Aorta (tissue), 5 donors: ENCODE data around the gene GRHL1. TPM values are rescaled to one million over a fixed set of nuclear protein-coding genes. Genes with fewer than 3 reads are reported as not detected.

Experiments used
- ATAC-seq: fragments of 200-7000 bp; cut with Tn5 transposase; one replicate; pipeline ENCODE4 v1.9.1; 2022; ENCODE audit warnings: moderate library complexity; ENCODE audit not compliant: low FRiP score
- DNase-seq, 2 donors: peaks; one replicate each; pipeline ENCODE4 v3.0.0-alpha.2; 2020
- H3K27ac ChIP-seq, 2 donors: one replicate each; pipeline ENCODE4 v1.5.1; 2013; ENCODE audit warnings: low read length in 2 of 2, mild to moderate bottlenecking in 2 of 2, moderate library complexity in 2 of 2, control low read depth in 1 of 2, inconsistent platforms in 1 of 2, low read depth in 1 of 2
- H3K27me3 ChIP-seq, 2 donors: one replicate each; pipeline ENCODE4 v1.6.1; 2013; ENCODE audit warnings: control low read depth in 1 of 2, low read length in 1 of 2, mild to moderate bottlenecking in 1 of 2, moderate library complexity in 1 of 2; ENCODE audit not compliant: insufficient read depth in 2 of 2, control insufficient read depth in 1 of 2
- H3K36me3 ChIP-seq, 2 donors: one replicate each; pipeline ENCODE4 v1.6.1; 2013; ENCODE audit warnings: control low read depth in 1 of 2, low read length in 1 of 2, mild to moderate bottlenecking in 1 of 2; ENCODE audit not compliant: insufficient read depth in 2 of 2, control insufficient read depth in 1 of 2
- H3K4me1 ChIP-seq, 2 donors: one replicate each; pipeline ENCODE4 v1.6.1; 2013; ENCODE audit warnings: low read length in 2 of 2, control low read depth in 1 of 2, mild to moderate bottlenecking in 1 of 2, moderate library complexity in 1 of 2; ENCODE audit not compliant: insufficient read depth in 2 of 2, control insufficient read depth in 1 of 2
- H3K4me3 ChIP-seq, 2 donors: one replicate each; pipeline ENCODE4 v1.5.1; 2013; ENCODE audit warnings: low read length in 2 of 2, control low read depth in 1 of 2, mild to moderate bottlenecking in 1 of 2
- H3K9me3 ChIP-seq: one replicate; pipeline ENCODE4 v1.6.1; 2013; ENCODE audit warnings: mild to moderate bottlenecking, low read length; ENCODE audit not compliant: control insufficient read depth
- WGBS, 2 donors: extraction: QIAGEN DNeasy Blood & Tissue Kit; methylation state at CpG; one replicate each; pipeline ENCODE4 v1.1.7; 2013; 5-methylcytosine and 5-hydroxymethylcytosine counted together
- intact Hi-C, 2 donors: fragments of 100-400 bp; cut with DNase I; formaldehyde crosslinking; loops; one replicate each; pipeline versions ENCODE4 v1.14.2 to v1.15.0; 2022
- polyA plus RNA-seq, 2 donors: library from polyadenylated mRNA; stranded (reverse); fragments of 200-250 nt; gene quantifications; one replicate each; pipeline ENCODE4 v1.2.3, GENCODE V29; 2013
- total RNA-seq, 2 donors: library from RNA; stranded (reverse); fragmentation: NEBNext Ultra II Directional; extraction: Animal tissue kit (Norgen Biotek cat#: 25700); gene quantifications; one replicate each; pipeline ENCODE4 v1.2.1, GENCODE V29; 2021
- donor health status: healthy with polysubstance abuse.
- donor health status: Bipolar disorder and iron deficiency.
- donor health status: DM: no; HTN: no; CAD: no.
- donor health status: DM: no; HTN: no; CAD: no.
- donor health status: DM: yes; HTN: yes; CAD: no.

GRHL1 gene
- total and polyA plus RNA-seq, 4 donors: 0.15 to 2.5 (median 0.90) TPM

DNA sequence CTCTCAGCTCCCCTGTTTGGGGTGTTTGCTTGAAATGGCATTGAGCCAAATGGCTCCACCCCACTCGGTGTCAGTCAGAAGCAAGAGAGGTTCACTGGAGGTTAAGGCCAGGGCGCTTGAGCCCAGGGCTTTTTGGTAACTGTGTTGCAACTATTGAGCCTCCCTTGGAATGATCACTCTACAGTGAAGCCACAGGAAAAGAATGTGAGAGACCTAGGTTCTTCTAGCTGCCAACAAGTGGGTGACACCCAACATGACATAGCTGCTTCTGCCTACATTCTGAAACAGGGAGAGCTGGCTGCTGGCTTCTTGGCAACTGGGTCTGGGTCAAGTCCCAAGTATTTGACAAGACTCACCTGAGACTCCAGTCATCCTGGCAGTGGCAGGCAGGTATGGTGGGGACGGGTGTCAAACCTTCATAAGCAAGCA is 7.1 kb upstream of the GRHL1 start:
- WGBS, 2 donors: 61 to 76% methylated on average over 3 of the region's 3 CpGs
- Histone ChIP-seq H3K27ac (no peak overlapping the region), H3K4me3 (no peak overlapping the region), H3K36me3 (no peaks in the 10 kb centered on the region), H3K9me3 (no peaks in the 10 kb centered on the region), H3K27me3 (no peaks in the 10 kb centered on the region), H3K4me1 (no peaks in the 10 kb centered on the region)
- ATAC-seq (no peak), DNase-seq (no peak)
- intact Hi-C loops: no loop called here

DNA sequence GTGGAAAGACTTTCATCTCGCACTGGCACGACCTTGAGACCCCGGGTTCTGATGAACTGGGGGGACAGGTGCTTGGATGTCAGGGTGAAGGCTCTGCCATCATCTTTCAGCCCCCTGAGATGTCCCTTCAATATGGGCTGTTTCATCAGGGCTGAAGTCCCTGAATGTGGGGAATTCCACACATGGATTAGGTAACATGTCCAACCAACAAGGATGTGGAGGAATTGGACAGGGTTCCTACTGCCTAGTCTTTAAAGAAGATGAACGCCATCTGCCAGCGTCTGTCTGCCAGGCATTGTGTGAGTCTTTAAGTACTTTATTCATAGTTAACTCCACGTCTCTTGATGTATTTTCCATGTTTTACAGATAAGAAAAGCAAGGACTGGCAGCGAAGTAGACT is 5.9 kb upstream of the GRHL1 start:
- H3K27ac ChIP-seq: no peak overlapping the region
- H3K27me3 ChIP-seq: no peaks in the 10 kb centered on the region
- H3K4me1 ChIP-seq: no peaks in the 10 kb centered on the region
- 51 to 62% methylated on average over 7 of the region's 7 CpGs for WGBS, 2 donors
- intact Hi-C loops: no loop called here
- ATAC-seq: no peak
- no peak for DNase-seq
- H3K4me3 ChIP-seq: no peak overlapping the region
- H3K36me3 ChIP-seq: no peaks in the 10 kb centered on the region
- no peaks in the 10 kb centered on the region for H3K9me3 ChIP-seq

DNA sequence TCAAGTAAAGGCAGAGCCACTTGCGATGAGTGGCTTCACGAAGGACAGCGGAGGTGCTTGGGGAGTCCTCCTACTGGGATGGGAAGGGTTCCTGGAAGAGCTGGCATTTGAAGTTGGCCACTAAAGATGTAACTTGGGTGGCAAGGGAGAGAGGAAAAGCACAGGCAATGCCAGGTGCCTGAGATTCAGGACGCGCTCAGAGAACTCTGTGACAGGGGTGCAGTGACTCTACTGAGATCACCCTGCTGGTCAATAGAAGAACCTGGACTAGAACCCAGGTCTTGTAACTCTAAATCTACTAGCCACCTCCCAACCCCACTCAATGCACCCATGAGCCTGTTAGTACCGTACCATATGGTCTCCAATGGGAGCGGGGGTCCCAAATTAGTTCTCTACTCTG is 5.4 kb upstream of the GRHL1 start:
- Histone ChIP-seq H3K9me3 (no peaks in the 10 kb centered on the region), H3K4me3 (no peak overlapping the region), H3K27me3 (no peaks in the 10 kb centered on the region), H3K27ac (no peak overlapping the region), H3K4me1 (no peaks in the 10 kb centered on the region), H3K36me3 (no peaks in the 10 kb centered on the region)
- ATAC-seq (no peak), DNase-seq (no peak)
- 77 to 80% methylated on average over 7 of the region's 7 CpGs for WGBS, 2 donors
- intact Hi-C loops: no loop called here

DNA sequence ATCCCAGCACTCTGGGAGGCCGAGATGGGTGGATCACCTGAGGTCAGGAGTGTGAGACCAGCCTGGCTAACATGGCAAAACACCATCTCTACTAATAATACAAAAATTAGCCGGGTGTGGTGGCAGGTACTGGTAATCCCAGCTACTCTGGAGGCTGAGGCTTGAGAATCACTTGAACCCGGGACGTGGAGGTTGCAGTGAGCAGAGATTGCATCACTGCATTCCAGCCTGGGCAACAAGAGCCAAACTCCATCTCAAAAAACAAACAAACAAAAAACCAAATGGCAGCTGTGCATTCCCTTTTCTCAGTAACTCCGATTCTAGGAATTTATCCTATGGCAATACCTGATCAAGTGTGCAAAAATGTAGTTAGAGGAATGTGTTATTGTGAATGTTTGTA is 4.7 kb upstream of the GRHL1 start:
- Histone ChIP-seq H3K27ac (no peak overlapping the region), H3K4me1 (no peaks in the 10 kb centered on the region)

DNA sequence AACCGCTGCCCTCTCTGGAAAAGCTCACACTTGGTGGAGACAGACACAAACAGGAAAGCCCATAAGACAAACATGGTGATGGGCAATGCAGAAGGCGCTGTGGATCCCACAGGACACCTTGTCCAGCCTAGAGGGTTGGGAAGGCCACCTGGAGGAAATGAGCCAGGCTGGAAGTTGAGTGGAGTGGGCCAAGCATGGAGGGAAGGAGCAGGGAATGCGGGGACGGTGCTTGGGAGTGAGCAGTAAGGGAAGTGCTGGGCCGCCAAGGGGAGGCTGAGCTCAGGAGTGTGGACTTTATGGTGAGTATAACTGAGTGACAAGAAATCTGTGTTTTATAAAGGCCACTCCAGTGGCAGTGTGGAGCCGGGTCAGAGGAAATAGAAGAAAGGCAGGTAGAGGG is 2.8 kb upstream of the GRHL1 start:
- no peaks in the 10 kb centered on the region for H3K9me3 ChIP-seq
- no peaks in the 10 kb centered on the region for H3K4me1 ChIP-seq
- no peak for DNase-seq
- H3K36me3 ChIP-seq: no peaks in the 10 kb centered on the region
- ATAC-seq: no peak
- intact Hi-C loops: no loop called here
- 80 to 99% methylated on average over 5 to 6 of the region's 6 CpGs for WGBS, 2 donors
- no peak overlapping the region for H3K4me3 ChIP-seq
- no peaks in the 10 kb centered on the region for H3K27me3 ChIP-seq
- H3K27ac ChIP-seq: no peak overlapping the region

More for the DNA sequence above, 4.7 kb upstream of the GRHL1 start:
- DNase-seq: no peak
- ATAC-seq: no peak
- intact Hi-C loops: no loop called here
- Histone ChIP-seq H3K36me3 (no peaks in the 10 kb centered on the region), H3K4me3 (no peak overlapping the region), H3K9me3 (no peaks in the 10 kb centered on the region), H3K27me3 (no peaks in the 10 kb centered on the region)
- 77 to 80% methylated on average over 5 of the region's 5 CpGs for WGBS, 2 donors

DNA sequence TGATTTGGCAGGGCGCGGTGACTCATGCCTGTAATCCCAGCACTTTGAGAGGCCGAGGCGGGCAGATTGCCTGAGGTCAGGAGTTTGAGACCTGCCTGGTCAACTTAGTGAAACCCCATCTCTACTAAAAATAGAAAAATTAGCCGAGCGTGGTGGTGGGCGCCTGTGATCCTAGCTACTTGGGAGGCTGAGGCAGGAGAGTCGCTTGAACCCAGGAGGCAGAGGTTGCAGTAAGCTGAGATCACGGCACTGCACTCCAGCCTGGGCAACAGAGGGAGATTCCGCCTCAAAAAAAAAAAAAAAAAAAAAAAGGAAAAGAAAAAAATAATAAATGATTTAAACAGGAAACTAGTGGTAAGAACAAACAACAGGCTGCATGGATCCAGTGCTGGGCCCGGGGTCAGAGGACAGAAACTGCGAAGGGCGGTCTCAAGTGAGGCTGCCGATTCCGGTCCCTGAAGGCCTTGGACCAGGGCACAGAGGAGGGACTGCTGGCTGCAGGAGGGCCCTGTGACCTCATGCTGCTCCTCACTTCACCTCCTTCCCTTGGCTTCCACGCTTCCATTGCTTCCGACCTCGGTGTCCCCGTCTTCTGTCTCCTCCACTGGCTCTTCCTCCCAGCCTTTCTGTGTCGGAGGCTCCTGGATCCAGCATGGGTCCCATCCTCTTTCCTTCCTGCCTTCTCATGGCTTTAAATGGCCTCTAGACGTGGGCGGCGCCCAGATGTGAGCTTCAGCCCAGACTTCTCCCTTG is 2.1 kb upstream of the GRHL1 start:
- DNase-seq: no peak
- H3K36me3 ChIP-seq: no peaks in the 10 kb centered on the region
- no peaks in the 10 kb centered on the region for H3K9me3 ChIP-seq
- no peaks in the 10 kb centered on the region for H3K27me3 ChIP-seq
- no peak for ATAC-seq
- H3K4me1 ChIP-seq: no peaks in the 10 kb centered on the region
- intact Hi-C loops: no loop called here
- no peak overlapping the region for H3K27ac ChIP-seq
- no peak overlapping the region for H3K4me3 ChIP-seq
- WGBS, 2 donors: 96 to 97% methylated on average over 22 to 23 of the region's 23 CpGs

DNA sequence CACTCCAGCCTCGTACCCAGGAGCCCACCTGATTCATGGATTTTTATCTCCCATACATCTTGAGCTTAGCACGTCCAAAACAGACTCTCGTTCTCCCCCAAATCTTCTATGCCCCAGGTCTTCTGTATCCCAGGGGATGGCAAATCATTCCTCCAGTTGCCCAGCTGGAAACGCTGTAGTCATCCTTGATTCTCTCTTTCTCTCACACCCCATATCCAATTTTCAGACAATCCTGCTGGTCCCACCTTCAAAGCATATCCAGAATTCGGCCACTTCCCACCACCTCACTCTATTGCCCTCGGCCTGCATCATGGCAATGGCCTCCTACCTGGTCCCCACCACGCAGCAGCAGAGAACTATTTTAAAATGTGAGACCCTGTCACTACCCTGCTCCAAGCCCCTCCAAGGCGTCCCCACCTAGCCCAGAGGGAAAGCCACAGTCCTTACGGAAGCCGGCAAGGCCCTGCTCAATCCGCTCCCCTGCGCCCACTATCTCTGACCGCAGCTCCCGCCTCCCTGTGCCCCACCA is 1.4 kb upstream of the GRHL1 start:
- no peak for ATAC-seq
- WGBS, 2 donors: 96% methylated on average over 14 of the region's 14 CpGs
- Histone ChIP-seq H3K9me3 (no peaks in the 10 kb centered on the region), H3K27me3 (no peaks in the 10 kb centered on the region), H3K4me1 (no peaks in the 10 kb centered on the region), H3K36me3 (no peaks in the 10 kb centered on the region), H3K4me3 (no peak overlapping the region), H3K27ac (no peak overlapping the region)
- peak in 1 of 2 donors; percentile 52 for DNase-seq
- intact Hi-C loops: loop anchor here in 1 of 2 donors (5.0 kb wide), 1 partner anchor 108 kb away; the partner anchor contains the start of gene TAF1B

DNA sequence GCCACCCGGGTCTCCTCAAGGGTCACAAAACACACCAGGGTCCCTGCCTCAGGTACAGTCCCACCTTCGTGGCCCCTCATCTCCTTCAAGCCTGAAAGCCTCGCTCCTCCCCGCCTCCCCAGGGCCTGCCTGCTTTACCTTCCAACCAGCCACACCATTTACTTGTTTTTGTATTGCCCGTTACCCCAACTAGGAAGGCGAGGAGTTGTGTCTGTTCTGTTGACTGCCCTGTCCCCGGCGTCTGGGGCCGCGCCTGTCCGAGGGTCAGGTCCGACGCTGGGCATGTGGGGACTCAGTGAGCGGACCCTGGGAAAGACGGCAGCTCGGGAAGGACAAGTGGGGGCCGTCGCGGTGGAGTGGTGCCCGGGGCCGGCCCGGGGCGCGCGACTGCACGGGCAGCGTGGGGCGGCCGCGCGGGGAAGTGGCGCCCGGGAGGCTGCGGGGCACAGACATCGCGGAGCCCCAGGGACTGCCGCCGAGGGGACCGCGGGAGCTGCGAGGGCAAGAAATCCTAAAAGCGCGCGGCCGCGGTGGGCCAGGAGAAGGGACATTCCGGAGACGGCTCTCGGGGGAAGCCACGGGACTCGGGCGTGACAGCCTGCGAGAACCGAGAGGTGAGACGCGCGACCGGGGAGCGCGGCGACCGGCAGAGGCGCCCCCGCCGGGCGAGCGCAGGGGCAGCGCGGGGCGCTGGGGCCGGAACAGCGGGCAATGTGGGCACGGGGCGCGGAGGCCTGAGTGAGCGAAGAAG is 797 bp upstream of the GRHL1 start:
- DNase-seq: peak in 1 of 2 donors; percentile 89
- intact Hi-C loops: loop anchor here in 1 of 2 donors (5.0 kb wide), 1 partner anchor 108 kb away; the partner anchor contains the start of gene TAF1B
- H3K27ac ChIP-seq: no peak overlapping the region

More for the DNA sequence above, 797 bp upstream of the GRHL1 start:
- Histone ChIP-seq H3K27me3 (no peaks in the 10 kb centered on the region), H3K4me1 (no peaks in the 10 kb centered on the region), H3K36me3 (no peaks in the 10 kb centered on the region), H3K4me3 (peak overlapping the region; percentile 62 to 86), H3K9me3 (no peaks in the 10 kb centered on the region)
- WGBS, 2 donors: 7 to 9% methylated on average over 68 to 76 of the region's 76 CpGs
- ATAC-seq: peak; percentile 8
